ENCODE data around the gene CTXN1.
"Not testable (repeated sequence)": the region's sequence is repeated elsewhere in the genome, so short reads cannot be mapped to it uniquely, and the experiment has no call there.

Gene CTXN1

GRCh38 chr19:7924651-7925170 is 1.2 kb downstream of the CTXN1 start:
- DNase-seq: no peak

GRCh38 chr19:7924241-7924640 is 1.7 kb downstream of the CTXN1 start:
- no peak for DNase-seq

GRCh38 chr19:7923295-7924191 is 2.4 kb downstream of the CTXN1 start:
- DNase-seq: no peak

- no peak for DNase-seq
Measured at GRCh38 chr19:7922836-7923195, 3.1 kb downstream of the CTXN1 start.

- no peak for DNase-seq
Measured at GRCh38 chr19:7921967-7922835, 3.7 kb downstream of the CTXN1 start.

- DNase-seq: no peak
Measured at GRCh38 chr19:7921302-7921966, 4.5 kb downstream of the CTXN1 start.

- DNase-seq: peak; percentile 82 to 94
Measured at GRCh38 chr19:7920519-7921301, 5.2 kb downstream of the CTXN1 start.

- DNase-seq: peak; percentile 86
Measured at GRCh38 chr19:7919610-7920518, 6.1 kb downstream of the CTXN1 start, which contains the start of gene SNAPC2. SNAPC2 (plus strand) TSS chr19:7920338; CDS start chr19:7920367, 29 bp downstream.

GRCh38 chr19:7918615-7919421 is 7.1 kb downstream of the CTXN1 start:
- DNase-seq: no peak

- DNase-seq: not testable (repeated sequence)
Measured at GRCh38 chr19:7918062-7918614, 7.8 kb downstream of the CTXN1 start.

GRCh38 chr19:7917267-7918061 is 8.5 kb downstream of the CTXN1 start:
- DNase-seq: peak; percentile 25 to 51

GRCh38 chr19:7916955-7917266 is 9.0 kb downstream of the CTXN1 start:
- DNase-seq: no peak

- DNase-seq: peak; percentile 14 to 58
Measured at GRCh38 chr19:7916103-7916954, 9.6 kb downstream of the CTXN1 start.

GRCh38 chr19:7915250-7916102 is 10.5 kb downstream of the CTXN1 start:
- DNase-seq: no peak

GRCh38 chr19:7914598-7915045 is 11.3 kb downstream of the CTXN1 start, which contains the start of gene TGFBR3L:
TGFBR3L (plus strand) TSS chr19:7914830.
- DNase-seq: no peak

GRCh38 chr19:7914099-7914498 is 11.8 kb downstream of the CTXN1 start:
- no peak for DNase-seq

GRCh38 chr19:7913652-7914051 is 12.3 kb downstream of the CTXN1 start:
- DNase-seq: no peak
